ENCODE measurements around the gene TMEM273.

TMEM273 gene

GRCh38 chr10:49220031-49220430 is 31.8 kb upstream of the TMEM273 start:
- no peak for ATAC-seq

GRCh38 chr10:49219248-49219647 is 31.1 kb upstream of the TMEM273 start:
- ATAC-seq = no peak
- TF ChIP-seq ZFP3 (CRISPR knock-in tag; IDR thresholded peaks at IDR 0.05) = no peak
- TF ChIP-seq ZNF70 (CRISPR knock-in tag; IDR thresholded peaks at IDR 0.05) = no peak
- no peak for TF ChIP-seq PPARA (CRISPR knock-in tag; IDR thresholded peaks at IDR 0.05; ENCODE audit: borderline replicate concordance)
- no peak for TF ChIP-seq ARNTL (CRISPR knock-in tag; IDR thresholded peaks at IDR 0.05; ENCODE audit: borderline replicate concordance, low read depth)
- TF ChIP-seq ZNF565 (CRISPR knock-in tag; conservative IDR thresholded peaks at IDR 0.05; ENCODE audit: low read depth) = no peak
- no peak for TF ChIP-seq ZC3H10 (CRISPR knock-in tag; IDR thresholded peaks at IDR 0.05)
- no peak for TF ChIP-seq ZFP30 (CRISPR knock-in tag; IDR thresholded peaks at IDR 0.05)
- TF ChIP-seq CSRNP3 (CRISPR knock-in tag; IDR thresholded peaks at IDR 0.05) = no peak
- TF ChIP-seq ISL1 (CRISPR knock-in tag; IDR thresholded peaks at IDR 0.05) = no peak
- TF ChIP-seq TCF4 (CRISPR knock-in tag; IDR thresholded peaks at IDR 0.05; ENCODE audit: borderline replicate concordance) = no peak
- no peak for TF ChIP-seq PATZ1 (CRISPR knock-in tag; IDR thresholded peaks at IDR 0.05; ENCODE audit: borderline replicate concordance)
- TF ChIP-seq CSDC2 (CRISPR knock-in tag; IDR thresholded peaks at IDR 0.05) = no peak
- no peak for TF ChIP-seq BACH2 (CRISPR knock-in tag; IDR thresholded peaks at IDR 0.05; ENCODE audit: borderline replicate concordance)
- TF ChIP-seq TSHZ2 (CRISPR knock-in tag; IDR thresholded peaks at IDR 0.05) = no peak

More at GRCh38 chr10:49220031-49220430, 31.8 kb upstream of the TMEM273 start:
- TF ChIP-seq TOX (CRISPR knock-in tag; IDR thresholded peaks at IDR 0.05; ENCODE audit: borderline replicate concordance) (no peak), ZNF70 (CRISPR knock-in tag; IDR thresholded peaks at IDR 0.05) (no peak), ESRRG (CRISPR knock-in tag; IDR thresholded peaks at IDR 0.05) (no peak), TSHZ2 (CRISPR knock-in tag; IDR thresholded peaks at IDR 0.05) (no peak), PPARA (CRISPR knock-in tag; IDR thresholded peaks at IDR 0.05; ENCODE audit: borderline replicate concordance) (no peak), OSR1 (CRISPR knock-in tag; IDR thresholded peaks at IDR 0.05) (no peak), PATZ1 (CRISPR knock-in tag; IDR thresholded peaks at IDR 0.05; ENCODE audit: borderline replicate concordance) (no peak), GLIS3 (CRISPR knock-in tag; IDR thresholded peaks at IDR 0.05) (no peak), CREB5 (CRISPR knock-in tag; IDR thresholded peaks at IDR 0.05; ENCODE audit: low read depth) (no peak), CSDC2 (CRISPR knock-in tag; IDR thresholded peaks at IDR 0.05) (no peak)

Measured in SK-N-SH treated with all-trans-retinoic acid at 6 μM for 48 hours (cell line).